K562 (cell line): ENCODE results near the gene IRF5. TPM values are rescaled to one million over a fixed set of nuclear protein-coding genes. Genes with fewer than 3 reads are reported as not detected.

Source experiments
- ATAC-seq: fragments of 200-7000 bp; cut with Tn5 transposase; 3 replicates; pipeline ENCODE4 v1.9.1; 2020; ENCODE audit warnings: moderate library complexity
- BruUV-seq: library from RNA; stranded (reverse); fragments of 400-500 nt; replicated peaks from 2 replicates; lab custom pipeline; 2021; lab: Mats Ljungman, UMichigan
- CTCF ChIA-PET: fragments of 300-600 bp; formaldehyde crosslinking; extraction: SDS; loops from one replicate; lab custom pipeline; 2021; ENCODE audit warnings: low intra/inter-chr PET ratio; lab: Yijun Ruan, JAX
- POLR2A ChIA-PET: fragments of 300-600, 350-650 bp; sonication (Branson Sonifier 250); formaldehyde crosslinking; extraction: SDS; loops from one replicate; lab custom pipeline; 2021; ENCODE audit warnings: antibody characterized with exemption, inconsistent platforms; lab: Yijun Ruan, JAX
- DNase-seq, 4 experiments: peaks; one replicate each; pipeline versions ENCODE4 v3.0.0 to v3.0.0-alpha.2; 2011 to 2018; ENCODE audit warnings: low spot score in 3 of 4, mixed read lengths in 3 of 4; ENCODE audit errors: extremely low read depth in 1 of 4
- FAIRE-seq: peaks from 2 replicates; lab custom pipeline; 2011; peaks lifted over from hg19 to GRCh38; lab: Jason Lieb, UNC
- H2AFZ ChIP-seq: 2 replicates; pipeline ENCODE4 v1.6.0; 2011; ENCODE audit warnings: low read depth, low read length, control low read depth, inconsistent platforms
- H3K27ac ChIP-seq: fragments of 200-600 bp; 3 replicates; pipeline ENCODE4 v1.8.0; 2011; ENCODE audit warnings: low read depth, mild to moderate bottlenecking, control low read depth, inconsistent platforms, low read length, moderate library complexity, mixed read lengths; ENCODE audit errors: extremely low read depth
- H3K27me3 ChIP-seq, 2 experiments: fragments of 300-600 bp in 1 of 2; 2 replicates in 1 of 2; 3 replicates in 1 of 2; pipeline versions ENCODE4 v1.6.0 to v1.8.0; 2011; ENCODE audit warnings: inconsistent platforms in 2 of 2, low read length in 2 of 2, mild to moderate bottlenecking in 1 of 2, mixed read lengths in 1 of 2, moderate library complexity in 1 of 2; ENCODE audit not compliant: control insufficient read depth in 2 of 2, insufficient read depth in 2 of 2
- H3K36me3 ChIP-seq: fragments of 300-600 bp; 3 replicates; pipeline ENCODE4 v1.8.0; 2011; ENCODE audit warnings: mild to moderate bottlenecking, low read length, inconsistent platforms; ENCODE audit not compliant: control insufficient read depth, insufficient read depth
- H3K4me1 ChIP-seq, 2 experiments: fragments of 200-600 bp in 1 of 2; replicated peaks in 1 of 2; 2 replicates in 1 of 2; 3 replicates in 1 of 2; pipeline versions ENCODE4 v1.5.1 to v1.8.0; 2011; ENCODE audit warnings: inconsistent platforms in 2 of 2, low read length in 2 of 2, mild to moderate bottlenecking in 1 of 2, mixed read lengths in 1 of 2, moderate library complexity in 1 of 2; ENCODE audit not compliant: control insufficient read depth in 2 of 2, insufficient read depth in 2 of 2
- H3K4me2 ChIP-seq: 2 replicates; pipeline ENCODE4 v1.6.1; 2011; ENCODE audit warnings: low read length, control low read depth, inconsistent platforms, mixed read lengths; ENCODE audit not compliant: insufficient read depth
- H3K4me3 ChIP-seq: fragments of 200-600 bp; sonication (generic), shearing (Covaris generic); 2 replicates; pipeline ENCODE4 v1.5.1; 2016; ENCODE audit warnings: control low read depth, inconsistent platforms
- H3K79me2 ChIP-seq: fragments of 200-600 bp; 3 replicates; pipeline ENCODE4 v1.8.0; 2011; ENCODE audit warnings: low read length, inconsistent platforms; ENCODE audit not compliant: control insufficient read depth, insufficient read depth
- H3K9ac ChIP-seq, 2 experiments: 2 replicates each; pipeline versions ENCODE4 v1.6.0 to v1.6.1; 2011; ENCODE audit warnings: low read depth in 2 of 2, low read length in 2 of 2, control low read depth in 1 of 2, inconsistent platforms in 1 of 2, mild to moderate bottlenecking in 1 of 2, mixed read lengths in 1 of 2; ENCODE audit not compliant: insufficient read depth in 1 of 2
- H3K9me1 ChIP-seq: one replicate; pipeline ENCODE4 v1.6.0; 2011; ENCODE audit warnings: inconsistent platforms, mild to moderate bottlenecking, low read length, moderate library complexity; ENCODE audit not compliant: control insufficient read depth, insufficient read depth
- H3K9me3 ChIP-seq: replicated peaks from 2 replicates; pipeline ENCODE4 v1.5.1; 2011; ENCODE audit warnings: low read depth, low read length, inconsistent platforms; ENCODE audit not compliant: control insufficient read depth, insufficient read depth
- H4K20me1 ChIP-seq: replicated peaks from 2 replicates; pipeline ENCODE4 v1.6.1; 2011; ENCODE audit warnings: low read length, inconsistent platforms, mixed read lengths; ENCODE audit not compliant: control insufficient read depth, insufficient read depth
- CBX3 ChIP-seq, 2 experiments: IDR thresholded peaks; 1 replicate in 1 of 2; 2 replicates in 1 of 2; pipeline ENCODE4 v1.6.1; 2012; ENCODE audit warnings: inconsistent platforms in 2 of 2, low read length in 2 of 2, borderline replicate concordance in 1 of 2, control low read depth in 1 of 2
- CBX5 ChIP-seq: IDR thresholded peaks from 2 replicates; pipeline ENCODE4 v1.6.1; 2014; ENCODE audit warnings: low read depth, borderline replicate concordance
- SIX5 ChIP-seq, 2 experiments: IDR thresholded peaks; 2 replicates each; pipeline ENCODE4 v1.6.1; 2011; ENCODE audit warnings: low read length in 2 of 2, borderline replicate concordance in 1 of 2, low read depth in 1 of 2, mild to moderate bottlenecking in 1 of 2, moderate library complexity in 1 of 2; ENCODE audit not compliant: insufficient read depth in 1 of 2
- WGBS: fragments of 100-300 bp; shearing (Covaris generic); methylation state at CpG from one replicate; pipeline ENCODE4 v1.1.6; 2016; ENCODE audit warnings: low coverage, mixed read lengths; ENCODE audit not compliant: insufficient coverage; ENCODE audit errors: missing lambda C conversion rate; 5-methylcytosine and 5-hydroxymethylcytosine counted together
- in situ Hi-C: fragments of 300-500 bp; cut with MboI; formaldehyde crosslinking; loops from 4 replicates; pipeline ENCODE4 v1.15.0; 2018; ENCODE audit warnings: inconsistent platforms, mixed read lengths
- intact Hi-C: fragments of 100-400 bp; cut with micrococcal nuclease; formaldehyde crosslinking; loops from 2 replicates; pipeline ENCODE4 v1.14.2; 2022
- polyA plus RNA-seq, 8 experiments: library from polyadenylated mRNA; depleted of rRNA in 4 of 8; stranded (reverse) in 5 of 8; unstranded in 3 of 8; fragments of >200 nt; fragmentation: Nextera tagmentation in 2 of 8; fragmentation: Illumina TruSeq in 1 of 8; extraction: Ambion mirVana in 2 of 8; extraction: Trizol in 1 of 8; gene quantifications; 2 replicates each; pipeline versions ENCODE4 v1.2.1 to v1.2.3, GENCODE V29; 2011 to 2014; ENCODE audit warnings: inconsistent platforms in 1 of 8, missing spikeins in 1 of 8
- total RNA-seq, 7 experiments: library from RNA; depleted of rRNA in 6 of 7; stranded (reverse); fragments of >200 nt in 6 of 7; fragmentation: Illumina TruSeq in 2 of 7; extraction: Trizol in 2 of 7; gene quantifications; 2 replicates each; pipeline versions ENCODE4 v1.2.1 to v1.2.3, GENCODE V29; 2011 to 2021; ENCODE audit warnings: low replicate concordance in 1 of 7
- TF ChIP-seq, protein P1 (sequence below), 3 experiments: IDR thresholded peaks in 2 of 3; conservative IDR thresholded peaks in 1 of 3; 2 replicates each; pipeline ENCODE4 v1.5.1; 2011 to 2012; ENCODE audit warnings: low read length in 3 of 3, mild to moderate bottlenecking in 3 of 3, control low read depth in 2 of 3, improper control_type of control experiment in 1 of 3, inconsistent platforms in 1 of 3, low read depth in 1 of 3, mixed read lengths in 1 of 3, moderate library complexity in 1 of 3; ENCODE audit not compliant: insufficient read depth in 2 of 3
- TF ChIP-seq, protein P2 (sequence below): fragments of 450-650 bp; IDR thresholded peaks from 2 replicates; pipeline ENCODE4 v1.7.0; 2016; ENCODE audit warnings: borderline replicate concordance

The IRF5 gene
- total and polyA plus RNA-seq, 9 of the 15 experiments (the other 6 are each of a cell fraction or from before 2014, with no cell fraction given) = 0.04 TPM; not detected in 8

DNA sequence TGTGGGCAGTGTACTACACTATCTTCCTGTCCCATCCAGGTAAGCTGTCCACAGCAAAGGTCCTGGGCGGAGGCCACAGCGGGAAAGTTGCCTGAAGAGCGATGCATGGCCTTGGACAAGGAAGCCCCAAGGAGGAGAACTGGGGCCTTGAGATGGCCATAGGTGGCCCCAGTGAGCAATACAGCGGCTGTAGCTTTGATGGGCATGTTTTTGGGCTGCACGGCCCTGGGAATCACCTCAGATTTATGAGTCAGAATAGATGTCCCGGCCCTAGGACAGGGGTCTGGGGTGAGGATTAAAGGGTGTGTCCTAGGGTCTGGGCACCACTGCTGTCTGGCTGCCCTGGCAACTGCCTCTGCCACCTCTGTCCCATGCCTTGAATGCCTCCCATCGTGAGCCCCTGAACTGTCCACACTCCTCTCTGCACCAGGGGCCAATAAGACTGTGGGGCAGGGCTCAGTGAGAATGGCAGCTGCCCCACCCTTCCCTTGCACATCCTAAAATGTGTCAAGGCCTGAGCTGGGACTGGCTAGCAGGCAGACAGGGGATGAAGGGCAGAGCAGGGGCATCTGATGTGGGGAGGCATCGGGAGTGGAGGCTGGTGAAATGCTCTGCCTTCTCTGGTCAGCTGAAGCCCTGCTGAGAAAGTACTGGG, 9.4 kb upstream of the IRF5 start:
- Histone ChIP-seq H2AFZ (no peak overlapping the region), H3K4me2 (no peak overlapping the region), H3K27me3 (peaks cover 44 to 63% of the 10 kb centered on the region in 2 experiments), H3K4me1 (peaks cover 0 to 3% of the 10 kb centered on the region in 2 experiments; a peak in 1 of 5 replicates), H4K20me1 (no peaks in the 10 kb centered on the region), H3K79me2 (no peaks in the 10 kb centered on the region), H3K9me1 (no peaks in the 10 kb centered on the region)
- FAIRE-seq (no peak), DNase-seq (no peak)
- WGBS = 4% methylated on average over 8 of the region's 8 CpGs
- ChIA-PET CTCF (no interaction called here), POLR2A (interaction anchor here (0.6 kb wide), 1 partner anchor 72 kb away, joined by 3 read pairs; no protein-coding TSS in a partner anchor)
- in situ Hi-C loops = no loop called here
- TF ChIP-seq CBX5 = 0 out of 2 replicates have a peak, but pooled peaks have one; percentile 62
- TF ChIP-seq, protein P1, sequence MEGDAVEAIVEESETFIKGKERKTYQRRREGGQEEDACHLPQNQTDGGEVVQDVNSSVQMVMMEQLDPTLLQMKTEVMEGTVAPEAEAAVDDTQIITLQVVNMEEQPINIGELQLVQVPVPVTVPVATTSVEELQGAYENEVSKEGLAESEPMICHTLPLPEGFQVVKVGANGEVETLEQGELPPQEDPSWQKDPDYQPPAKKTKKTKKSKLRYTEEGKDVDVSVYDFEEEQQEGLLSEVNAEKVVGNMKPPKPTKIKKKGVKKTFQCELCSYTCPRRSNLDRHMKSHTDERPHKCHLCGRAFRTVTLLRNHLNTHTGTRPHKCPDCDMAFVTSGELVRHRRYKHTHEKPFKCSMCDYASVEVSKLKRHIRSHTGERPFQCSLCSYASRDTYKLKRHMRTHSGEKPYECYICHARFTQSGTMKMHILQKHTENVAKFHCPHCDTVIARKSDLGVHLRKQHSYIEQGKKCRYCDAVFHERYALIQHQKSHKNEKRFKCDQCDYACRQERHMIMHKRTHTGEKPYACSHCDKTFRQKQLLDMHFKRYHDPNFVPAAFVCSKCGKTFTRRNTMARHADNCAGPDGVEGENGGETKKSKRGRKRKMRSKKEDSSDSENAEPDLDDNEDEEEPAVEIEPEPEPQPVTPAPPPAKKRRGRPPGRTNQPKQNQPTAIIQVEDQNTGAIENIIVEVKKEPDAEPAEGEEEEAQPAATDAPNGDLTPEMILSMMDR (IDR thresholded peaks at IDR 0.05 in 2 of 3, conservative IDR thresholded peaks at IDR 0.05 in 1 of 3; ENCODE audit: insufficient read depth in 2 of 3, low read depth in 1 of 3, low read length in 3 of 3) = peak; percentile 32 to 48 (median 39); a peak in 4 of 6 replicates
- TF ChIP-seq SIX5 (IDR thresholded peaks at IDR 0.05; ENCODE audit: borderline replicate concordance in 1 of 2, insufficient read depth in 1 of 2, low read depth in 1 of 2, low read length in 2 of 2) = no peak
- TF ChIP-seq, protein P2, sequence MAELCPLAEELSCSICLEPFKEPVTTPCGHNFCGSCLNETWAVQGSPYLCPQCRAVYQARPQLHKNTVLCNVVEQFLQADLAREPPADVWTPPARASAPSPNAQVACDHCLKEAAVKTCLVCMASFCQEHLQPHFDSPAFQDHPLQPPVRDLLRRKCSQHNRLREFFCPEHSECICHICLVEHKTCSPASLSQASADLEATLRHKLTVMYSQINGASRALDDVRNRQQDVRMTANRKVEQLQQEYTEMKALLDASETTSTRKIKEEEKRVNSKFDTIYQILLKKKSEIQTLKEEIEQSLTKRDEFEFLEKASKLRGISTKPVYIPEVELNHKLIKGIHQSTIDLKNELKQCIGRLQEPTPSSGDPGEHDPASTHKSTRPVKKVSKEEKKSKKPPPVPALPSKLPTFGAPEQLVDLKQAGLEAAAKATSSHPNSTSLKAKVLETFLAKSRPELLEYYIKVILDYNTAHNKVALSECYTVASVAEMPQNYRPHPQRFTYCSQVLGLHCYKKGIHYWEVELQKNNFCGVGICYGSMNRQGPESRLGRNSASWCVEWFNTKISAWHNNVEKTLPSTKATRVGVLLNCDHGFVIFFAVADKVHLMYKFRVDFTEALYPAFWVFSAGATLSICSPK = no peak
- TF ChIP-seq CBX3 (IDR thresholded peaks at IDR 0.05; ENCODE audit: borderline replicate concordance in 1 of 2, low read length in 2 of 2) = peak in 1 of 2 experiments; percentile 80; a peak in 1 of 3 replicates
- TF ChIP-seq, all 486 proteins: peak for 3
- intact Hi-C loops = no loop called here
- H3K27ac ChIP-seq = no peak overlapping the region
- no peaks in the 10 kb centered on the region for H3K36me3 ChIP-seq
- no peak overlapping the region for H3K4me3 ChIP-seq
- no TSS peak for BruUV-seq
- no peak overlapping the region for H3K9ac ChIP-seq
- H3K9me3 ChIP-seq = no peaks in the 10 kb centered on the region
- ATAC-seq = peak; percentile 54; the same call in 2 of the 3 replicates
